ACHN (cell line): ENCODE results near the gene KIAA1958.
"Not testable (repeated sequence)": the region's sequence is repeated elsewhere in the genome, so short reads cannot be mapped to it uniquely, and the experiment has no call there.

Experiments used
- DNase-seq: peaks from one replicate; pipeline ENCODE4 v3.0.0-alpha.2; 2015
- in situ Hi-C: cut with HindIII; loops from 2 replicates; pipeline ENCODE4 v1.10.0; 2017; ENCODE audit warnings: low sequenced_read_pairs, low pct_ligation_motif_present, low pct_unique_long_range_greater_than_20kb

Gene KIAA1958

GRCh38 chr9:112570671-112571167 is 84.1 kb downstream of the KIAA1958 start:
- DNase-seq, result no peak
- in situ Hi-C loops, result no loop called here

GRCh38 chr9:112571624-112572355 is 85.2 kb downstream of the KIAA1958 start:
- in situ Hi-C loops, result no loop called here
- no peak for DNase-seq

GRCh38 chr9:112572416-112572815 is 85.8 kb downstream of the KIAA1958 start:
- in situ Hi-C loops, result no loop called here
- DNase-seq, result no peak

GRCh38 chr9:112574008-112574407 is 87.4 kb downstream of the KIAA1958 start:
- in situ Hi-C loops, result no loop called here
- DNase-seq, result no peak

- DNase-seq, result no peak
- in situ Hi-C loops, result no loop called here
Measured at GRCh38 chr9:112575107-112575506, 88.5 kb downstream of the KIAA1958 start.

- DNase-seq, result no peak
- in situ Hi-C loops, result no loop called here
Measured at GRCh38 chr9:112581469-112582176, 95.0 kb downstream of the KIAA1958 start.

GRCh38 chr9:112582371-112583262 is 96.0 kb downstream of the KIAA1958 start:
- in situ Hi-C loops, result no loop called here
- no peak for DNase-seq

- in situ Hi-C loops, result no loop called here
- no peak for DNase-seq
Measured at GRCh38 chr9:112586599-112587155, 100.0 kb downstream of the KIAA1958 start.

GRCh38 chr9:112591875-112592274 is 105.2 kb downstream of the KIAA1958 start:
- in situ Hi-C loops, DNase-seq: not testable (repeated sequence)

GRCh38 chr9:112599732-112600131 is 113.1 kb downstream of the KIAA1958 start:
- no peak for DNase-seq
- in situ Hi-C loops, result no loop called here

- DNase-seq, result no peak
Measured at GRCh38 chr9:112601636-112602035, 115.0 kb downstream of the KIAA1958 start.

GRCh38 chr9:112604790-112605189 is 118.2 kb downstream of the KIAA1958 start:
- in situ Hi-C loops, result no loop called here
- DNase-seq, result no peak

More at GRCh38 chr9:112601636-112602035, 115.0 kb downstream of the KIAA1958 start:
- in situ Hi-C loops, result no loop called here

- in situ Hi-C loops, result no loop called here
- DNase-seq, result no peak
Measured at GRCh38 chr9:112605518-112605917, 118.9 kb downstream of the KIAA1958 start.

GRCh38 chr9:112605963-112606699 is 119.5 kb downstream of the KIAA1958 start:
- in situ Hi-C loops, result no loop called here
- DNase-seq, result no peak

- in situ Hi-C loops, result no loop called here
- no peak for DNase-seq
Measured at GRCh38 chr9:112608851-112609250, 122.2 kb downstream of the KIAA1958 start.

- in situ Hi-C loops, result no loop called here
- no peak for DNase-seq
Measured at GRCh38 chr9:112615584-112616266, 129.1 kb downstream of the KIAA1958 start.

- in situ Hi-C loops, result no loop called here
- no peak for DNase-seq
Measured at GRCh38 chr9:112617371-112617770, 130.7 kb downstream of the KIAA1958 start.
